GM21529 (cell line): Measurements from ENCODE around the gene GOLGA7B.
"Not testable (repeated sequence)": the region's sequence is repeated elsewhere in the genome, so short reads cannot be mapped to it uniquely, and the experiment has no call there.

Experiments used
- ATAC-seq: cut with Tn5 transposase; IDR thresholded peaks from one replicate; pipeline ENCODE4 v1.9.1; 2021; ENCODE audit not compliant: unreplicated experiment

GOLGA7B gene

GRCh38 chr10:97830064-97830463, 19.6 kb upstream of the GOLGA7B start:
- no peak for ATAC-seq

GRCh38 chr10:97831259-97831658, 18.4 kb upstream of the GOLGA7B start:
- no peak for ATAC-seq

GRCh38 chr10:97836446-97836845, 13.2 kb upstream of the GOLGA7B start:
- no peak for ATAC-seq

- ATAC-seq, result no peak
Observed at GRCh38 chr10:97838091-97838490, 11.6 kb upstream of the GOLGA7B start.

- not testable (repeated sequence) for ATAC-seq
Observed at GRCh38 chr10:97841166-97841565, 8.5 kb upstream of the GOLGA7B start.

- not testable (repeated sequence) for ATAC-seq
Observed at GRCh38 chr10:97842114-97842513, 7.5 kb upstream of the GOLGA7B start.

- no peak for ATAC-seq
Observed at GRCh38 chr10:97842656-97843280, 6.9 kb upstream of the GOLGA7B start.

GRCh38 chr10:97843281-97843671, 6.4 kb upstream of the GOLGA7B start:
- ATAC-seq, result no peak

- not testable (repeated sequence) for ATAC-seq
Observed at GRCh38 chr10:97843972-97844371, 5.7 kb upstream of the GOLGA7B start.

GRCh38 chr10:97844678-97845077, 5.0 kb upstream of the GOLGA7B start:
- ATAC-seq, result no peak

GRCh38 chr10:97849103-97849686, 448 bp upstream of the GOLGA7B start:
- peak; percentile 10 for ATAC-seq

GRCh38 chr10:97850446-97850845, 803 bp downstream of the GOLGA7B start:
- ATAC-seq, result no peak

- ATAC-seq, result no peak
Observed at GRCh38 chr10:97851341-97852001, 1.8 kb downstream of the GOLGA7B start.

- ATAC-seq, result no peak
Observed at GRCh38 chr10:97852277-97852676, 2.6 kb downstream of the GOLGA7B start.

- no peak for ATAC-seq
Observed at GRCh38 chr10:97852840-97853405, 3.3 kb downstream of the GOLGA7B start.

GRCh38 chr10:97854743-97855142, 5.1 kb downstream of the GOLGA7B start:
- no peak for ATAC-seq

- no peak for ATAC-seq
Observed at GRCh38 chr10:97858001-97858439, 8.4 kb downstream of the GOLGA7B start.

GRCh38 chr10:97861097-97861750, 11.6 kb downstream of the GOLGA7B start:
- ATAC-seq, result no peak

GRCh38 chr10:97861924-97862323, 12.3 kb downstream of the GOLGA7B start:
- no peak for ATAC-seq

GRCh38 chr10:97863808-97864207, 14.2 kb downstream of the GOLGA7B start:
- no peak for ATAC-seq

GRCh38 chr10:97865488-97865887, 15.8 kb downstream of the GOLGA7B start:
- ATAC-seq, result no peak
